Right ventricle myocardium inferior (tissue), 1 donor: ENCODE data around the gene LPCAT2. TPM values are rescaled to one million over a fixed set of nuclear protein-coding genes. Genes with fewer than 3 reads are reported as not detected.

Experiments used
- ATAC-seq: fragments of 200-7000 bp; cut with Tn5 transposase; one replicate; pipeline ENCODE4 v1.9.1; 2020; ENCODE audit warnings: mild to moderate bottlenecking, moderate library complexity
- DNase-seq: peaks from one replicate; pipeline ENCODE4 v3.0.0; 2021; ENCODE audit errors: missing footprints
- intact Hi-C: fragments of 100-400 bp; cut with DNase I; formaldehyde crosslinking; loops from one replicate; pipeline ENCODE4 v1.11.0; 2022
- long read RNA-seq: library from polyadenylated mRNA; unstranded; transcript quantifications from one replicate; pipeline ENCODE4 v2.0.0, GENCODE V29; 2021
- total RNA-seq: library from RNA; stranded (reverse); fragmentation: NEBNext Ultra II Directional; extraction: Animal tissue kit (Norgen Biotek cat#: 25700); gene quantifications from one replicate; pipeline ENCODE4 v1.2.1, GENCODE V29; 2021
- donor health status: DM: no; HTN: yes; CAD: no; lungs with severe emphysema.

LPCAT2 gene
- 8.6 TPM for total RNA-seq
- long read RNA-seq, full-length matches to known transcripts = 5 of 6 reads
- long read RNA-seq, partial matches to known transcripts = 0 of 6 reads
- long read RNA-seq, other reads (novel, unspliced or antisense) = 1 of 6 reads

- intact Hi-C loops = no loop called here
- ATAC-seq (peak; percentile 94), DNase-seq (peak; percentile 96)
Measured at GRCh38 chr16:55508941-55509931, at the start of gene LPCAT2. LPCAT2 (plus strand) TSS chr16:55509072; CDS start chr16:55509182, 110 bp downstream.

GRCh38 chr16:55462241-55462640 is 46.6 kb upstream of the LPCAT2 start:
- ATAC-seq (no peak), DNase-seq (no peak)
- intact Hi-C loops = no loop called here

GRCh38 chr16:55464375-55464774 is 44.5 kb upstream of the LPCAT2 start:
- intact Hi-C loops = no loop called here
- DNase-seq = no peak
- ATAC-seq = no peak

- intact Hi-C loops = loop anchor here (1.0 to 5.0 kb wide), 5 partner anchors 37 to 377 kb away; no protein-coding TSS in a partner anchor
- ATAC-seq (peak; percentile 92), DNase-seq (peak; percentile 93)
Measured at GRCh38 chr16:55465077-55465896, 43.6 kb upstream of the LPCAT2 start.

GRCh38 chr16:55466209-55466608 is 42.7 kb upstream of the LPCAT2 start:
- intact Hi-C loops = loop anchor here (5.0 kb wide), 3 partner anchors 36 to 376 kb away; no protein-coding TSS in a partner anchor
- ATAC-seq = no peak
- DNase-seq = no peak

GRCh38 chr16:55467898-55468297 is 41.0 kb upstream of the LPCAT2 start:
- no peak for DNase-seq
- ATAC-seq = no peak
- intact Hi-C loops = loop anchor here (5.0 kb wide), 3 partner anchors 34 to 374 kb away; no protein-coding TSS in a partner anchor

- DNase-seq (no peak), ATAC-seq (no peak)
- intact Hi-C loops = loop anchor here (5.0 kb wide), 3 partner anchors 34 to 374 kb away; no protein-coding TSS in a partner anchor
Measured at GRCh38 chr16:55468352-55468990, 40.4 kb upstream of the LPCAT2 start.

- intact Hi-C loops = loop anchor here (5.0 kb wide), 3 partner anchors 32 to 372 kb away; no protein-coding TSS in a partner anchor
- ATAC-seq = no peak
- no peak for DNase-seq
Measured at GRCh38 chr16:55469821-55470532, 38.9 kb upstream of the LPCAT2 start.

- peak; percentile 61 for ATAC-seq
- intact Hi-C loops = no loop called here
- DNase-seq = no peak
Measured at GRCh38 chr16:55470533-55471371, 38.1 kb upstream of the LPCAT2 start.

GRCh38 chr16:55471448-55472097 is 37.3 kb upstream of the LPCAT2 start:
- intact Hi-C loops = no loop called here
- no peak for DNase-seq
- no peak for ATAC-seq

GRCh38 chr16:55473587-55473986 is 35.3 kb upstream of the LPCAT2 start:
- DNase-seq = no peak
- ATAC-seq = no peak
- intact Hi-C loops = no loop called here

GRCh38 chr16:55474821-55475220 is 34.1 kb upstream of the LPCAT2 start:
- DNase-seq = no peak
- intact Hi-C loops = no loop called here
- ATAC-seq = no peak

GRCh38 chr16:55475919-55476318 is 33.0 kb upstream of the LPCAT2 start:
- DNase-seq = no peak
- peak; percentile 46 for ATAC-seq
- intact Hi-C loops = no loop called here

GRCh38 chr16:55476625-55477533 is 32.0 kb upstream of the LPCAT2 start:
- intact Hi-C loops = no loop called here
- ATAC-seq (peak; percentile 55), DNase-seq (peak; percentile 74)

GRCh38 chr16:55477736-55478135 is 31.1 kb upstream of the LPCAT2 start:
- intact Hi-C loops = no loop called here
- ATAC-seq (no peak), DNase-seq (no peak)
